GM21723 (cell line): ENCODE data around the gene TMEM208.

ENCODE experiments used
- ATAC-seq: cut with Tn5 transposase; IDR thresholded peaks from one replicate; pipeline ENCODE4 v1.9.1; 2021; ENCODE audit warnings: mild to moderate bottlenecking, moderate library complexity; ENCODE audit not compliant: unreplicated experiment

Gene TMEM208

DNA sequence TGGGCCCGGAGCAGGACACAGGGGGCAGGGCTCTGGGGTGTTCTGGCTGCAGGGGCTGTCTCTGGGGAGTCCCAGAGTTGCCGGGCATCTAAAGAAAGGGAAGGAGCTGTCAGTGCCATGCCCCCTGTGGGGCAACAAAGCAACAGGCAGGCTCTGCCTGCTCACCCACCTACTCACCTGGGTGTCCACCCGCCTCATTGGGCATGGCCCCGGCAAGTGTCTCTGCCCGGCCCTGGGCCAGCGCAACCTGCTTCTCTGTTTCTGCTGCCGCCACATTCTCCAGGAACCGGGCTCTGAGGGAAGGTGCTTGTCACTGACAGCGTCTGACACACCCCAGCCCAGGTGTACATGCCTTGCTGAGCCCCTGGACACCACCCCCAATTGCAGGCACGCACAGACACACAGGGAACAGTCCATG lies 7.3 kb downstream of the TMEM208 start:
- ATAC-seq, result no peak

DNA sequence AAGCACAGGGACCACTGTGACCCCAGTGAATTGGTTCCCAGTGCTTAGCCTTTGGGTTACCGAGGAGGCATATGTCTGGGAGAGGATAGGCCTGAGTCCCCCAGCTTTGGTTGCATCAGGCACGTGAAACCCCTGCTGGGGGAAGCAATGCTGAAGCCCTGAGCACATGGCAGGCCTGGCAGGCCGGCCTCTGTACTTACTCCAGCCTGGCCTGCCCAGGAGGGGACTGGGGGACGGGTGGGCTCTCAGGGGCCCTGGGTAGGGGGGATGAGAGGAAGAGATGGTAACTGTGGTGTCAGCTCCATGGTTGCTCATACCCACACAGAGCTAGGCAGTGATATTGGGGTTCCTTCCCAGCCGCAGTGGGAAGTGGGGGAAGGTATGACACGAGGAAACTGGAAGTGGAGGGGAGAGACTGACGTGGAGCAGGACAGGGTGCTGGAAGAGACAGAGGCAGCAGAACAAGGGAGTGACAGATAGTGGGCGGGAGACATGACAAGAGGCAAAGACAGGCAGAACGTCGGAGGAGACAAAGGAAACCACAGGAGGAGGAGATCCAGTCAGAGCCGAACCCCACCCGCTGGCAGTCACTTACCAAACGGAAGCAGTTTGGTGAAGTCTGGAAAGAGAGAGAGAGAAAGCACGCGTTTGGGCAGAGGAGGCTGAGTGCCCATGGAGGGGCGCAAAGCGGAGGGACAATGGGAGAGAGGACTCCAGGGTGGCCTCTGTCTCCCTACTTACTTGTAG lies 9.1 kb downstream of the TMEM208 start:
- ATAC-seq, result peak; percentile 43

DNA sequence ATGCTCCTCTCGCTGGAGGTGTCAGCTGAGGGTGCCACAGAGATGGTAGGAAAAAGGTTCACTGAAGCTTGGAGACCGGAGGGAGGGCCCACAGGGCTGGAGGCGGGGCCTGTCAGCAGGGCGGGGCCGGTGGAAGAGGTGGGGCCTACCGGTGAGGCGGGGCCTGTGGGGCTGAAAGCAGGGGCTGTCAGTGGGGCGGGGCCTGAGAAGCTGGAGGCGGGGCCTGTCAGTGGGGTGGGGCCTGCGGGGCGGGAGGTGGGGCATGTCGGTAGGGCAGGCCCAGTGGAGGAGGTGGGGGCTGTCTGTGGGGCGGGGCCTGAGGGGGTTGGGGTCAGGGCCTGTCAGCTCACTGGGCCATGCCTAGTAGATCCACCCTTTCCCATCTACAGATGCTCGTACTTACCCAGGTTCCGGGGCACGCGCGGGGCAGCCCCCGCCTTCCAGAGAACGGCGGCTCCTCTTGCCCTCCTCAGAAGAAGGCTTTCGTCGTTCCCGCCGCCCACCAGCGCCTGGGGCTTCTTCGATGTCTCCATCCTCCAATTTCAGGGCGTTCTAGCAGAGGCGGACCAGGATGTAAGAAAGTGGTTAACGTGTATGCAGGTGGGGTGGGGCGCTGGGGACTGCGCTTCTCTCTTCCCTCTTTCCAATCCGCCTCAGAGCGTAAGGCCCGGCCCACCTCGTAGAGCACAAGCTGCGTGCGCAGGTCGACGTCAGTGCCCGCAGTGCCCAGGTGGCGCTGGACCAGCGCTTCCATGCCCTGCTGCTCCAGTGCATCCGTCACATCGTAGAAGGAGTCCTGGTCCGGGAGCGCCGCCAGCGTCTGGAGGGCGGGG lies 9.8 kb downstream of the TMEM208 start:
- ATAC-seq, result peak; percentile 58

DNA sequence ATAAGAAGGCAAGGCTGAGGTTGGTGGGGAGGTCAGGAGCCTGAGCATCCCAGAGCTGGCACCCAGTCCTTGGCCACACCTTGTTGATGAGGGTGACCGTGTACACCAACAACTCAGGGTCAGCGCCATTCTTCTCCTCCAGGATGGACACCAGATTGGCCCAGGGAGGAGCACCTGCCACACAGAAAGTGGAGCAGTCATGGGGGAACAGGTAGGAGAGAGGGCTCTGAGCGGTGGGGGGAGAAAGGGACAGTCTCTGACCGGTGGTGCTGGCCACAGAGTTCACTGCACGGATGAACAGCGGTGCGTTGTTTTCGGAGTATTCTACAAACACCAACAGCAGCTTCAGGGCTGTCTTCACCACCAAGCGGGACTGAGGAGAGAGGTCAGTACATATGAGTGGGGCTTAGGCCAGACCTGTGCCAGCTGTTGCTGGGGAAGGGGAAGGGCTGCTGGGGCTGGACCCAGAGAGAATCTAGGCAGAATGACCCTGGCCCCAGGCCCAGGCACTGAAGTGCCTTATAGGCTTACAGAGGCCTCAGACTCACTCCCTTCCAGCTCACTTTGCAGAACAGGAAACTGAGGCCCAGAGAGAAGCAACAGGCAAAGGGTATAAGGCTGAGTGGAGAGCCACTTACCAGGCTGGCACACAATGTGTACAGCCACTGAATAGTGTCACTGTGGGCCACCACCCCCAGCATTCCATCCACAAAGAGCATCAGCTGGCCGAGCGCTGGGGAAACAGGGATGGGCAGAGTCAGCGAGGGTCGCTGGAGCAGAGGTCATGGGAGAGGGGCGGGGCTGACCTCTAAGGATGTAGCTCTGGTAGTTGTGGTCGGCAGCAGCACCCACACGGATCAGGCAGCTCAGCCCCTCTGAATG lies 10.7 kb downstream of the TMEM208 start:
- no peak for ATAC-seq

DNA sequence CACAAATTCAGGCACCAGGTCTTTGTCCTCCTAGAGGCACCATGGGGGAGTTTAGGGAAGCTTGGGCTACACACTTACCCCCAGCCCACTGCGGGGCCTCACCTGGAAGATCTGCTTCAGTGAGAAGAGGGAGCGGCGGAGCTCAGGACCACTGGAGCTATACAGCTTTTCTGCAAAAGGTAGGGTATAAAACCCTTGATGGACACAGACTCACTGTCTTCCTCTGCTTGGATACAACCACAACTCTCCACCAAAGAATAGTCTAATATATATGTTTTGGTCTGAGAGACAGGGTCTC lies 11.3 kb downstream of the TMEM208 start:
- no peak for ATAC-seq

DNA sequence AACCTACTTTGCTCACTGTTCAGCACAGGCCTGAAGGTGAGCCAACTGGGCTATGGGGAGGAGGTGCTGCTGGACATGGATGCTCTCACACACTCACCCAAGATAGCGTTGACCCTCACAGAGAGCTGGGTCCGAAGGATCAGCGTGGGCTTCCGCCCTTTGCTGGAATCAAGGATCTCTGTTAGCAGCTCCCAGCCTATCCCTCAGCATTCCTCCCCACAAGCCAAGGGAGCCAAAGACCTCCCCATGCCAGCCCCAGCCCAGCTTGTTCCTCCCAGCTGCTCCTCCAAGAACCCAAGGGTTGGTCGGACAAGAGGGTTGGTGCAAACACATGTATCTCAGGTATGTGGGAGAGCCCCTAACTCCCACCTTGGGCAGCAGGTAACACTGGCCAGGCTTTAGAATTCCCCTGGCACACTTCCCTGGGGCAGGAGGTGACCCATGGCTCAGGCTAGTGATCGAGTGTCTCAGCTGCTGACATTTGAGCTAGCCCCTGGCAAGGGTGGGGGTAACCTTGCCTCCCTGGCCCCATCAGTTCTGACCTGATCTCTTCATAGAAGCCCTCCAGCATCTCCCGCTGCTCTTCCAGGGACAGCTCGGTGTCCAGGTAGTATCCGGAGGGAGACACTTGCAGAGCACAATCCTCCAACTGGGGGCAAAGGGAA lies 12.0 kb downstream of the TMEM208 start:
- ATAC-seq, result no peak

DNA sequence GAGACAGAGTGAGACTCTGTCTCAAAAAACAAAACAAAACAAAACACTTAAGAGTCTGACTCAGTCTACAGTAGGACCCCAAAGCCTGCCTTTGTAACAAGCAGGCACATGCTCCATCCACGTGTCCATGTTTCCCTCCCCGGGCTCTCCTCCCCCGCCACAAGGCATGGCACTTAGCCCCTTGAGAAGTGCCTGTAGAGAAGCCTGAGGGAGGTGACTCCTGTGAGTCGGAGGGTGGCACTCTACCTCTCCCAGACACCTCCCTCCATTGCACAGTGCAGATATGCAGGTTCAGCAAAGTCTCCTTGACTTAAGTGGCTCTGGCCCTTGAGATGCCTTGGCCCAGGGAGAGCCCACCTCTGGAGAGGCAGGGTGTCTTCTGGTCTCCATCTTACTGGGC lies 13.6 kb downstream of the TMEM208 start:
- ATAC-seq, result no peak

DNA sequence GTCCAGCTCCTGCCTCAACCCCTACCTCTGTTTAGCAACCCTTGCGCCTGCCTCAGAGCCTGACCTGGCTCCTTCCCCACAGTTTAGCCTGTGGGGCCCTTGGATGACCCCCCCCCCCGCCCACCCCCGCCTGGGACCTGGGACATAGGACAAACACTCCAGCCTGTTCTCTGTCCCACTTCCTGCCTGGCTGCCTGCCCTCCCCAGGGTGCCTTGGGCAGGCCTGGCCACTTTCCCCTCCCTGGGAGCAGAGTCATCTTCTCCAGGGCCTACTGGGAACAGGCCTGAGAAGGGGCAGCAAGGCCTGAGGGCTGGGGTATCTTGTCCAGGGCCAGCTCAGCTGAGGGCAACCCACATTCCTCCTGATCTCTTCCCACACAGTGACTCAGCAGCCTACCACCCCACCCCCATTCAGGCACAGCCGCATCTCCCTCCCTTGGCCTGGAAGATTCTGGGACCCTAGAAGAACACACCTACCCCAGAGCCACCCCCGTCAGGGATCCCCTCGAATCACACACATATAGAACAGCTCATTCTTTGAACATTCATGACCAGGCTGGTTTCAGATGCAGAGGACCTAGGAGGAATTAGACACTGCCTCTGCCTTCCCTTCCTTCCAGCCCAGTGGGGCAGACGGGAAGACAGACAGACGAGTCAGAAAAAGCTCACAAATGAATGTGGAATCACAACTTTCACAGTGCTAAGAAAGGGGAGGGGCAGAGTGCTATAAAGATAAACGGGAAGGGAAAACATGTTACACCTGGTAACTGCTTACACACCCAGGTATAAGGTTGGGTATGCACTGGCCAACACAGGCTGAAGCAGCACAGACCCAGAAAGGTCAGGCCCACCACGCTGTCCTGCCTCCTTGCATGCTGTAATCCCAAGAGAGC lies 14.3 kb downstream of the TMEM208 start:
- ATAC-seq, result no peak

DNA sequence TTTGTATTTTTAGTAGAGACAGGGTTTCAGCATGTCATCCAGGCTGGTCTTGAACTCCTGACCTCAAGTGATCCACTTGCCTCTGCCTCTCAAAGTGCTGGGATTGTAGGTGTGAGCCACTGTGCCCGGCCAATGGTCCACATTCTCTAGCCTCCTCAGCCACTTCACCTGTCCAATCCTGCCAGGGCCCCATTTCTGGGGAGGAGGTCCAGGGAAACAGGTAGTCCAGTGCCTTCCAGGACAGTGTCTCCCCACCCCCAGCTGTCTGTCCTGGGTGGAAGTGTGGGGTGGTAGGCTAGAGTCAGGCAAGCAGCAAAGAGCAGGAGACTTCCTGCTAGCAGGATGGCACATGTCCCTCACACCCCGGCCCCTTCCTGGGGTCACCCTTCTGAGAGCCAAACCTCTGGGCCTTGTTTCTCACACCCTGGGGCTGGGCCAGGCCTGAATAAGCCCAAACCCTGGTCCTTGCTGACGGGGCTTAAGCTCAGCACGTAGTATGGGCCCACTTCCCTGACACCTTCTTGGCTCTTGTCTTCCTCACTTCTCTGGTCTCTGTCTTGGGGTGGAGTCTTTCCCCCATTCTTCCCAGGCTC lies 15.3 kb downstream of the TMEM208 start:
- no peak for ATAC-seq

DNA sequence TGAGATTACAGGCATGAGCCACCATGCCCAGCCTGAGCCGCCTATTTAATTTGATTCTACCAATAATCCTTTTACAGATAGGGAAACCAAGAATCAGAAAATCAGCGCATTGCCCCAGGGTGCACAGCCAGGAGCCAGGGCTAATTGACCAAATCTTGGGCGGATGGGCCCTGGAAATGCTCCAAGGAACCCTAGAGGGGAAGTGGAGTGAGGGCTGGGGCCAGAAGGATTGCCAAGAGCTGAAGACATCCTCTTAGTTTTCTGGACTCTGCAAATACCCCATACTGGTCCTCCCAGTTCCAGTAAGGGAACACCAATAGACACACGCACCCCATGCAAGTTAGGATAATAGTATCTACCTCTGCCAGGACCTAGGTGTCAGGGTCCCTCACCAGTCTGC lies 16.6 kb downstream of the TMEM208 start:
- no peak for ATAC-seq

DNA sequence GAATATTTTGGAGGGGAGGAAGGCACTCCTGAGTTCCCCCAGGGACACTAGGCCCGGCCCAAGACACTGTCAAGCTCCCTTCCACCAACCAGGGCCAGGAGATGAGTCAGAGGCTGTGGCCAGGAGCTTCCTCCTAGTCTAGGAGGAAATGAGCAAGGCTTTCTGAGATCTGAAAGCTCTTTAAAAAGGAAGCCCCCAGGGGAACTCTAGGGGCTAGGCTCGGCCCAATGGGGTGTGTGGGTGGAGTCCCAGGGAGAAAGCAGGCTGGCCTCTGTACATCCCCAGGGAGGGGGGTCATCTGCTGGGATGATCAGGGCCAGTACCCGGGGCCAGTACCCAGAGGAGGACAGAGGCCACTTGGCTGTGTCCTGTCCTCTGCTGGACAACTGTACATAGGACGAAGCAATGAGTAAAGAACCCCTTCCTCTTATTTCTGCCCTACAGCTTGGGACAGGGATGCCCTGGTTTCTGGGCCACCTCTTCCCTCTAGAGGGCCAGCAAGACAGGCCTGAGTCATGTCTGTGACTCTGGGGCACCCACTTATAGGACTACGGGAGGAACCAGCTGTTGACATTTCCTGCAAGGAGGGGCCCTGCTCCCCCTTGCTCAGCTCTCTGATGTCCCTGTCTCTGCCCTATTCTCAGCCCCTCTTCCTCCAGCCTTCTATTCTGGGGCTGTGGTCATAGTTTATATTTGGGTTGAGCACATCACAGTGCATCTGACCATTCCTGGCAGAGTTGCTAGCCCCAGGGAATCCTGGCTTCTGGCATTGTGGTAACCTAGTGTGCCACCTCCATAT lies 17.7 kb downstream of the TMEM208 start:
- peak; percentile 56 for ATAC-seq

DNA sequence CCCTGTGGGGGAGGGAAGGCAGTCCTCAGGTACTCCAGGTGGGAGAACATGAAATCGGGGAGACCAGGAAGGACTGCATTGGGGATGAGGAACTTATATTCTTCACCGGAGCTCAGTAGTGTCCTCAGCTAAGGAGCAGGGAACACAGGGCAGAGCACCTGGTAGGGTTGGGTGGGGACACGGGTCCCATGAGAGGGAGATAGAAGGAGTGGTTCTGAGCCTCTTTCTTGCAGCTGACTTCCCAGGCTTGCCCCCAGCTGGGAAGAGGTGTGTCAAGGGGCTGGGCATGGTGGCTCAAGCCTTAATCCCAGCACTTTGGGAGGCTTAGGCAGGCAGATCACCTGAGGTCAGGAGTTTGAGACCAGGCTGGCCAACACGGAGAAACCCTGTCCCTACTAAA lies 18.3 kb downstream of the TMEM208 start:
- no peak for ATAC-seq

DNA sequence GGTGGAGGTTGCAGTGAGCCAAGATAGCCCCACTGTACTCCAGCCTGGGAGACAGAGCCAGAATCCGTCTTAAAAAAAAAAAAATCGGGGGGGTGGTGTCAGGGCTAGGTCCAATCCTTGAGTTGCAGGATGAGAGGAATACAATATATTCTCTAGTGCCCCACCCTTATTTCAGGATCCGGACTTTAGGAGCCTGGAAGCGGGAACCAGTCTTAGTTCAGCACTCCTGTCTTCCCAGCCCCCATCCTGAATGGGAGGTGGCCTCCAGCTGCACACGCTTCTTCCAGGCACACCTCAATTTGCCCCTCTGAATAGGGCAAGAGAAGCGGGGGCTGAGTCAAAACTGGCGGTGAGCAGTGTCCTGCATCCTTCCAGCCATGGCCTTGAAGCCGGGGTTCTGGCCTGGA lies 18.7 kb downstream of the TMEM208 start:
- ATAC-seq, result no peak

DNA sequence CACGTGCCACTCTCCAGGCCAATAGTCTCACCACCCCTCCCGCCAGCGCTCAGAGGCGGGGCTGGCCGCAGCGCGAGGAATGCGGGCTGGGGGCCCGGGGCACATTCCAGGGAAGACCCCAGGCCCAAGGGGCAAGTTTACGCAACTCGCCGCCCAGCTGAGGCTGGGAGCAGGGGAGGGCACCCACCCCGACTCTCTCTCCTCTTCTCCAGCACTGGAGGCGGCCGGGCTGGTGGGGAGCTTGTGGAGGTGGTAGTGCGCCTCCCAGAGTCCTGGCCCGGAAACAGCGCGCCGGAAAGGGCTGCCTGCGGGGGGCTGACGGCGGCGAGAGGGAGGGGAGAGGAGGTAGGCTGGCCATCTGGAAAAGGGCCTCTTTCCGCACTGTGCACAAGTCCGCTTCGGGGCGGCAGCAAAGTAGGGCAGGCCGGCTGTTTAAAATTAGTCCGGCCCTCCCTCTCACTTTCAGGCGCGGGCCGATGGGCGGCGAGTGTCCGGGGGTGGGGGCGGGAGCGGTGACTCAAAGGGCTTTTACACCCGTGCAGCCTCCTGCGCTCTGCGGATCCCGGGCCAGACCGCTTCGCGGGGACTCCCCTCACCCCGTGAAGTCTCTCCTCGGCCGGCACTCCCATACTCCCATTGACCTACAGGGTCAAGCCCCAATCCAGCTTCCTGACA lies 19.3 kb downstream of the TMEM208 start:
- ATAC-seq, result peak; percentile 29

DNA sequence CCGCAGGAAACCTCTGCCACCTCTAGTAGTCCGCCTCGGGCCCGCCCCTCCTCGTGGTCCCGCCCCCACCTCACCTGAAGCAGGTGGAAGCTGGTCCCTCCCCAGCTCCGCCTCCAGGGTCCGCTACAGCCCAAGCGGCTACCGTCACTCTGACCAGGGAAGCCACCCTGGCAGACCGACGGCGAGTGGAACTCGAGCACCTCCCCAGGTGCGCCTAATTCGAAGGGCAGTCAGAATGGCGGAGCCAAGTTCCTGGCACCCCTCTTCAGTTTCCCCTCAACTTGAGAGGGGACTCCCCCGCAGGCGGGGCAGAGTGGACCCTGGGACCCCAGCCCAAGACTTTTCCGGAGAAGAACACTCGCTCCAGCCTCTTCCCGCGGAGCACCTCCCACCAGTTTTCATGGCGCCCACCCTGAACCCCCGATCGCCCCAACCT lies 19.8 kb downstream of the TMEM208 start:
- ATAC-seq, result peak; percentile 21

DNA sequence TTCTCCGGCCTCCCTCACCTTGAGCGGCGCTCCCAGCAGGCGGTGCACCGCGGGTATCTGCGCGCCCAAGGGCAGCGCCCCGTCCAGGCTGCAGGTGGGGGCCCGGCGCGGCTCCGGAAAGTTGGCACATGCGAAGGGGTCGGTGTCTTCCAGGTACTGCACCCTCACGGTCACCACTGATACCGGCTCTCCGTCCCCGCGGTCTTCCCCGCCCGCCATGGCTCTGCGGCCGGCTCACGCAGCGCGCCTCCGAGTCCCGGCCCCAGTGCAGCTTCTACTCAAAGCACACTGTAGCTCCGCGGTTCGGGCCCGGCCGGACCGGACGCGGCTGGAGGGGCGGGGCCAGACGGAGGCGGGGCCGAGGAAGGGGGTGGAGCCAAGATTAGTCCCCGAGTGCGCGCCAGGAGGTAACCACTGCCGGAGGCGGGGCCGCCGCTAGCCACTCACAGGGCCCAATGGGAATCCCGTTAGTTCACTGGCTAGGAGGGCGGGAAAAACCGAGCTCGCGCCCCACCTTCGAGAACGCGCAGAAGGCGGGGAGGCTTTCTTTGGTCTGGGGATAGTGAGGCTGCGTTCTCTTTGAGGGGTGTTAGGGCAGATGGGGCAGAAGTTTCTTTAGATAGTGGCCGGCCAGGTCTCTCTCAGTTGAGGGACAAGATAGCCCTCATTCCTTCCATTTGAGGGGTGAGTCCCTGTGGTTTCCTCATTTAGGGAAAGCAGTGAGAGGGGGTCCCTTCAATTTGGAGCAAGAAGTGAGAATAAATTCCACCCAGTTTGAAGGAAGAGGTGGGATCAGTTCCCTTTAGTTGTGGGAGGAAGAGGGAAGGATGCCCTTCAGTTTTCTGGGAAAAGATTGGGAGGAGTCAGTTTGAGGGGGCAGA lies 20.5 kb downstream of the TMEM208 start, which contains the start of gene FHOD1:
FHOD1 (minus strand) TSS at position 290 of the 881 bp plus-strand sequence; CDS start at position 219, 71 bp downstream.
- peak; percentile 40 for ATAC-seq

DNA sequence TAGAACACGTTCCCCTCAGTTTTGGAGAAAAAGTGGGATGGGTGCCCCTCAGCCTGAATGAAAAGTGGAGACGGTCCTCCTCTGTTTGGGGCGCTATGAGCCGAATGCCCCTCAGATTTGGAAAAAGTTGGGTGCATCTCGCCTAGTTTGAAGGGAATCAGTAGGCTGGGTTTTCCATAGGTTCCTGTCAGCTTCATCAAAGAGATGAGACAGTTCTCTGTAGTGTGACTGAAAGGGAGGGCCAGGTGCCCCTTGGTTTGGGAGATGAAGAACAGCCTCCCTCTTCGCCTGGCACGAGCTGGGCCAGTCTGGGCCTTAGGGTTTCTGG lies 21.1 kb downstream of the TMEM208 start:
- no peak for ATAC-seq
